ENCODE data around the gene MBNL1.
A peak's percentile ranks its signal among the peaks of the same experiment; 100 is the strongest.

The MBNL1 gene

GRCh38 chr3:152488449-152488848, 219.7 kb downstream of the MBNL1 start:
- DNase-seq (ENCODE audit: low spot score), result no peak

GRCh38 chr3:152491922-152492321, 223.2 kb downstream of the MBNL1 start:
- no peak for DNase-seq (ENCODE audit: low spot score)

GRCh38 chr3:152496286-152496685, 227.6 kb downstream of the MBNL1 start:
- DNase-seq (ENCODE audit: low spot score), result no peak

GRCh38 chr3:152496716-152497115, 228.0 kb downstream of the MBNL1 start:
- DNase-seq (ENCODE audit: low spot score), result no peak

- peak; percentile 20 for DNase-seq (ENCODE audit: low spot score)
Observed at GRCh38 chr3:152497457-152497856, 228.7 kb downstream of the MBNL1 start.

- no peak for DNase-seq (ENCODE audit: low spot score)
Observed at GRCh38 chr3:152497890-152498289, 229.2 kb downstream of the MBNL1 start.

- no peak for DNase-seq (ENCODE audit: low spot score)
Observed at GRCh38 chr3:152499791-152500385, 231.2 kb downstream of the MBNL1 start.

- DNase-seq (ENCODE audit: low spot score), result no peak
Observed at GRCh38 chr3:152505926-152506325, 237.2 kb downstream of the MBNL1 start.

GRCh38 chr3:152508705-152509104, 240.0 kb downstream of the MBNL1 start:
- DNase-seq (ENCODE audit: low spot score), result no peak

GRCh38 chr3:152511904-152512303, 243.2 kb downstream of the MBNL1 start:
- DNase-seq (ENCODE audit: low spot score), result no peak

- DNase-seq (ENCODE audit: low spot score), result no peak
Observed at GRCh38 chr3:152513301-152513960, 244.7 kb downstream of the MBNL1 start.

Data from GM03348 (cell line).